Kidney epithelial cell (primary cell): ENCODE measurements around the gene NRP1. TPM values are rescaled to one million over a fixed set of nuclear protein-coding genes. Genes with fewer than 3 reads are reported as not detected.
A peak's percentile ranks its signal among the peaks of the same experiment; 100 is the strongest.
"Not testable (repeated sequence)": the region's sequence is repeated elsewhere in the genome, so short reads cannot be mapped to it uniquely, and the experiment has no call there.

Experiments used
- DNase-seq: peaks from one replicate; pipeline ENCODE4 v3.0.0-alpha.2; 2010; ENCODE audit warnings: low read depth
- H3K27me3 ChIP-seq: 2 replicates; pipeline ENCODE4 v1.6.0; 2011; ENCODE audit warnings: low read length; ENCODE audit not compliant: control insufficient read depth, insufficient read depth
- H3K36me3 ChIP-seq: 2 replicates; pipeline ENCODE4 v1.5.1; 2011; ENCODE audit warnings: low read length; ENCODE audit not compliant: control insufficient read depth, insufficient read depth
- H3K4me3 ChIP-seq: 2 replicates; pipeline ENCODE4 v1.5.1; 2011; ENCODE audit warnings: low read depth, mild to moderate bottlenecking, control low read depth, low read length
- CTCF ChIP-seq: IDR thresholded peaks from 2 replicates; pipeline ENCODE4 v1.5.1; 2011; ENCODE audit warnings: mild to moderate bottlenecking, moderate library complexity, low read length, control low read depth, inconsistent platforms; ENCODE audit not compliant: insufficient read depth, poor library complexity, severe bottlenecking
- total RNA-seq: library from RNA; depleted of rRNA; stranded (reverse); fragments of >200 nt; gene quantifications from 2 replicates; pipeline ENCODE4 v1.2.3, GENCODE V29; 2015

Gene NRP1
- 72.6 and 81.2 TPM in 2 replicates for total RNA-seq

GRCh38 chr10:33334153-33334804 lies at the start of gene NRP1:
NRP1 (minus strand) TSS chr10:33334667; CDS start chr10:33334382, 285 bp downstream.
- H3K4me3 ChIP-seq, result peak within 1 kb of the TSS; percentile 95
- no peaks in the 10 kb centered on the region for H3K36me3 ChIP-seq
- no peak for DNase-seq
- no peaks in the 10 kb centered on the region for H3K27me3 ChIP-seq
- TF ChIP-seq CTCF, result no peak

GRCh38 chr10:33384201-33384600 lies 49.7 kb upstream of the NRP1 start:
- not testable (repeated sequence) for DNase-seq, H3K36me3 ChIP-seq, H3K4me3 ChIP-seq, H3K27me3 ChIP-seq

- DNase-seq, result no peak
- TF ChIP-seq CTCF, result no peak
- no peak overlapping the region for H3K4me3 ChIP-seq
- H3K36me3 ChIP-seq, result no peaks in the 10 kb centered on the region
- no peaks in the 10 kb centered on the region for H3K27me3 ChIP-seq
Measured at GRCh38 chr10:33382921-33383713, 48.6 kb upstream of the NRP1 start.

- DNase-seq, result no peak
- TF ChIP-seq CTCF, result no peak
- Histone ChIP-seq H3K27me3 (no peaks in the 10 kb centered on the region), H3K36me3 (no peaks in the 10 kb centered on the region), H3K4me3 (no peak overlapping the region)
Measured at GRCh38 chr10:33382216-33382600, 47.7 kb upstream of the NRP1 start.

DNA sequence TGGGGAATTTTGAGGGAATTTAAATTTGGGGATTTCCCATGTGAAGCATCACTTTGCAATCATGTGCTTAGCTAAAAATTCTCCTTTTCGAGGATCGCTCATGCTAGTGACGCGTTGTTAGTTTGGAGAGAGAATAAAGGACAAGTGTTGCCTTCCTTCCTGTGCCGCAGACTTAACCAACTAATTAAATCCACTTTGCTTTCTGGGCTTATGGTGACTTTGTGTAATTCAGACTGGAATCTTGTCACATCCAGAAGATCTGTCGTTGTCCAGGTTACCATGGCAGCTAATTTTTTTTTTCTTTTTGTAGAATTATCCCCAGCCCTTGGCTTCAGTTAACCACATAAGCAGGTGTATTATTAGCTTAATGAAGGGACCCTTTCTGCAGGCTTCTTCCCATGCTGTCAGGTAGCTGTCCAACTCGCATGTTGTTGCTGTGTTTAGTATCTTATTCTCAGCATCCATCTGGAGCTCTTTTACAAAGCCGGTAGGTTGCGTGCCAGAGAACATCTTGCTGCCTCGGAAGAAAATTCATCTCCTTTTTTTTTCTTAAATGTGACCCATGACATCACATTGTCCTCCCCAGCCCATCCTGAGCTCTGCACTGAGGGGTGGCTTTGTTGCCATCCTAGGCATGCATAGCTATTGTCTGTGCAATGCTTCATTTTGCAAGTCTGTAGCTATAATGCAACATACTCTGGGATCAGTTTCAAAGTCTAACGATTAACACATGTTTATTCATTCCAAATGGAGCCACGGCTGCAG lies 47.2 kb upstream of the NRP1 start:
- DNase-seq, result no peak
- no peak overlapping the region for H3K4me3 ChIP-seq
- H3K36me3 ChIP-seq, result no peaks in the 10 kb centered on the region
- no peak for TF ChIP-seq CTCF
- H3K27me3 ChIP-seq, result no peaks in the 10 kb centered on the region

GRCh38 chr10:33377658-33378025 lies 43.2 kb upstream of the NRP1 start:
- no peak overlapping the region for H3K4me3 ChIP-seq
- no peaks in the 10 kb centered on the region for H3K27me3 ChIP-seq

More at GRCh38 chr10:33377658-33378025, 43.2 kb upstream of the NRP1 start:
- no peak for DNase-seq
- TF ChIP-seq CTCF, result no peak
- no peaks in the 10 kb centered on the region for H3K36me3 ChIP-seq
